HG03159 (cell line): ENCODE measurements around the gene HSD17B13.

Source experiments
- ATAC-seq: cut with Tn5 transposase; IDR thresholded peaks from one replicate; pipeline ENCODE4 v1.9.1; 2021; ENCODE audit warnings: mild to moderate bottlenecking, moderate library complexity; ENCODE audit not compliant: unreplicated experiment

HSD17B13 gene

GRCh38 chr4:87270144-87270543, 52.5 kb downstream of the HSD17B13 start:
- no peak for ATAC-seq

GRCh38 chr4:87268411-87268810, 54.3 kb downstream of the HSD17B13 start:
- no peak for ATAC-seq

- ATAC-seq: no peak
These were observed 55.7 kb downstream of the HSD17B13 start for GRCh38 chr4:87266986-87267385.

- no peak for ATAC-seq
These were observed 59.8 kb downstream of the HSD17B13 start for GRCh38 chr4:87262886-87263285.

- no peak for ATAC-seq
These were observed 62.2 kb downstream of the HSD17B13 start for GRCh38 chr4:87260477-87260876.

GRCh38 chr4:87258677-87259076, 64.0 kb downstream of the HSD17B13 start:
- no peak for ATAC-seq

- ATAC-seq: no peak
These were observed 65.2 kb downstream of the HSD17B13 start for GRCh38 chr4:87257523-87257922.

DNA sequence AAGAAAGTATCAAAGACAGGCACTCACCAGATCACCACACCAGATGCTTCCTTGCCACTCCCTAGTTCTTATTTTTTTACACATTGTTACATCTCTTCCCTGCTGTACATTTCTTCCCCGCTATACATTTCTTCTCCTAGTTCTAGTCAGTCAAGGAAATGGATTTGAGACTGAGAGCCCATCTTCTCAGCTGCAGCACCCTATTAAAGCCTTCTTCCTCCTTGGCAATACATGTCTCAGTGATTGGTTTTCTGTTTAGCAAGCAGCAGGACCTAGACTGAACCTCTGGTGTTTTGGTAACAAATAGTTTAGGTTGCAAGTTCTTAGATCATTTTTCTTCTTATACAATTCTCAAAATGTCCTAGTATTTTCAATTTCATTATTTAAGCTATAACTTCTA, 66.9 kb downstream of the HSD17B13 start:
- no peak for ATAC-seq
